GM12801 (cell line): ENCODE results near the gene CLEC1A.

ENCODE experiments used
- TF ChIP-seq, protein P1 (sequence below): IDR thresholded peaks from one replicate; pipeline ENCODE4 v1.5.1; 2011; ENCODE audit warnings: control low read depth; ENCODE audit not compliant: insufficient read length; ENCODE audit errors: extremely low read depth

The CLEC1A gene, protein sequence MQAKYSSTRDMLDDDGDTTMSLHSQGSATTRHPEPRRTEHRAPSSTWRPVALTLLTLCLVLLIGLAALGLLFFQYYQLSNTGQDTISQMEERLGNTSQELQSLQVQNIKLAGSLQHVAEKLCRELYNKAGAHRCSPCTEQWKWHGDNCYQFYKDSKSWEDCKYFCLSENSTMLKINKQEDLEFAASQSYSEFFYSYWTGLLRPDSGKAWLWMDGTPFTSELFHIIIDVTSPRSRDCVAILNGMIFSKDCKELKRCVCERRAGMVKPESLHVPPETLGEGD

DNA sequence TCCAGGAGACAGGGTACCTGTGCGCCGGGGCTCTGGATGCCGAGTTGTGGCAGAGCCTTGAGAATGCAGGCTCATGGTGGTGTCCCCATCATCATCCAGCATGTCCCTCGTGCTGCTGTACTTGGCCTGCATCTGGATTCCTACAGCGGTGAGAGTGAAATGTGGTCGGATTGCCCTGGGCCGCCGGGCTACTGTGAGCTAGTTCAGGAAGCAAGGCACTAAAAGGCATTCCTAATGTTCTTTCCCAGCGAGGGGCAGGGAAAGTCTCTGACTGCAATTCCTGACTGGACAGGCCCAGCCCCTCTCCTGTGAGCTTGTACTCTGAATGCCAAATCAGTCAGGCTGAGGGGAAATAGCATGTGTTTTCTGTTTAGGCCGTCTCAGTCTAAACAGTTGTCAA is at the start of gene CLEC1A:
Gene CLEC1A (minus strand): TSS at position 195 of the 400 bp plus-strand sequence. CDS start 63 bp downstream, at position 132.
- TF ChIP-seq, protein P1, sequence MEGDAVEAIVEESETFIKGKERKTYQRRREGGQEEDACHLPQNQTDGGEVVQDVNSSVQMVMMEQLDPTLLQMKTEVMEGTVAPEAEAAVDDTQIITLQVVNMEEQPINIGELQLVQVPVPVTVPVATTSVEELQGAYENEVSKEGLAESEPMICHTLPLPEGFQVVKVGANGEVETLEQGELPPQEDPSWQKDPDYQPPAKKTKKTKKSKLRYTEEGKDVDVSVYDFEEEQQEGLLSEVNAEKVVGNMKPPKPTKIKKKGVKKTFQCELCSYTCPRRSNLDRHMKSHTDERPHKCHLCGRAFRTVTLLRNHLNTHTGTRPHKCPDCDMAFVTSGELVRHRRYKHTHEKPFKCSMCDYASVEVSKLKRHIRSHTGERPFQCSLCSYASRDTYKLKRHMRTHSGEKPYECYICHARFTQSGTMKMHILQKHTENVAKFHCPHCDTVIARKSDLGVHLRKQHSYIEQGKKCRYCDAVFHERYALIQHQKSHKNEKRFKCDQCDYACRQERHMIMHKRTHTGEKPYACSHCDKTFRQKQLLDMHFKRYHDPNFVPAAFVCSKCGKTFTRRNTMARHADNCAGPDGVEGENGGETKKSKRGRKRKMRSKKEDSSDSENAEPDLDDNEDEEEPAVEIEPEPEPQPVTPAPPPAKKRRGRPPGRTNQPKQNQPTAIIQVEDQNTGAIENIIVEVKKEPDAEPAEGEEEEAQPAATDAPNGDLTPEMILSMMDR: no peak

DNA sequence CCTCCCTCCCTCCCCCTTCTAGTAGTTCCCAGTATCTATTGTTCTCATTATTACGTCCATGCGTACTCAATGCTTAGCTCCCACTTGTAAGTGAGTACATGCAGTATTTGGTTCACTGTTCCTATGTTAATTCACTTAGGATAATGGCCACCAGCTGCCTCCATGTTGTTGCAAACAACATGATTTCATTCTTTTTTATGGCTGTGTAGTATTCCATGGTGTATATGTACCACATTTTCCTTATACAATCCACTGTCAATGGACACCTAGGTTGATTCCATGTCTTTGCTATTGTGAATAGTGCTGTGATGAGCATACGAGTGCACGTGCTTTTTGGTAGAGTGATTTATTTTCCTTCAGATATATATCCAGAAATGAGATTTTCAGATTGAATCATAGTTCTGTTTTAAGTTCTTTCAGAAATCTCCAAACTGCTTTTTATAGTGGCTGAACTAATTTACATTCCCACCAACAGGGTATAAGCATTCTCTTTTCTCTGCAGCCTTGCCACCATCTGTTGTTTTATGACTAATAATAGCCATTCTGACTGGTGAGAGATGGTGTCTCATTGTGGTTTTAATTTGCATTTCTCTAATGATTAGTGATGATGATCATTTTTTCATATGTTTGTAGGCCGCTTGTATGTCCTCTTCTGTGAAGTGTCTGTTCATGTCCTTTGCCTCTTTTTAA is 49.1 kb upstream of the CLEC1A start:
- TF ChIP-seq, protein P1: no peak

DNA sequence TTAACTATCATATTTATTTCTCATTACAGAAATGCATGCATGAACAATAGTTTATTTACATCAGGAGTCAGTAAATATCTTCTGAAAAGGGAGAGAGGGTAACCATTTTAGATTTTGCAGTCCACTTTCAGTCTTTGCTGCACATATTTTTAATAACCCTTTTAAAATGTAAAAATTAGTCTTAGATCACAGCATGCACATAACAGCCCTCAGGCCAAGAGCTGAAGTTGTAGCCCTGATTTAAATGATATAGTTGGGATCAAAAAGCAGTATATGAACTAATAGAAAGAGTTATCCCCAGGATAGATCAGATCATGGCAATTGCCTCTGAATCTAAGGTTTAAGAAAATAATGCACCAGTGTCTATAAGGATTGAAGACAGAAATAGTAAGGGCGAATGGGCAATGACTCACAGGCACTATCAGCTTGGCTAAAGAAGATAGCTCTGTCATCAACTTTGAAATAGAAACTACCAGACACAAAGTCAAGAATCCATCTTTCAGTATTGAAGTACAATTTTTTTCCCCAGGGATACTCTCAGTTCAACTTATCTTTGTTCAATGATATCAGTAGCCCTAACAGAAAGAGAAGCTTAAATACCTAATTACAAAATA is 44.3 kb upstream of the CLEC1A start:
- TF ChIP-seq, protein P1: no peak

DNA sequence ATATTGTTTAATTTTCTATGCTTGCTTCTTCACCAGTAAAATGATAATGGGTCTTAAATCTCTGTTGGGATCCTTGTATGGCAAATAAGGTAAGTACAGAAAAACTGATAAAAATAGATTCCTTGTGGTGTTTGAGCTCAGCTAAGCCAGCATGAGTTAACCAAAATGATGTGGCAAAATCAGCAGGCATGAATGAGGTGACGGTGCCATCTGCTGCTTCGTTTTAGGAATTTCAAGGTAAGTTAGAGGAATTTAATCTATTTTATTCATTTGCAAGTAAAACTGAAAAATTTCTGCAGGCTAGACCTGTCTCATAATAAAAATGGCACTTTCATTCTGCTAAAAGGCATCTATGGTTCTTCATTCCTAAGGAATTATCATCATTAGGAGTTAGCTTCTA is 41.2 kb upstream of the CLEC1A start:
- TF ChIP-seq, protein P1: no peak

DNA sequence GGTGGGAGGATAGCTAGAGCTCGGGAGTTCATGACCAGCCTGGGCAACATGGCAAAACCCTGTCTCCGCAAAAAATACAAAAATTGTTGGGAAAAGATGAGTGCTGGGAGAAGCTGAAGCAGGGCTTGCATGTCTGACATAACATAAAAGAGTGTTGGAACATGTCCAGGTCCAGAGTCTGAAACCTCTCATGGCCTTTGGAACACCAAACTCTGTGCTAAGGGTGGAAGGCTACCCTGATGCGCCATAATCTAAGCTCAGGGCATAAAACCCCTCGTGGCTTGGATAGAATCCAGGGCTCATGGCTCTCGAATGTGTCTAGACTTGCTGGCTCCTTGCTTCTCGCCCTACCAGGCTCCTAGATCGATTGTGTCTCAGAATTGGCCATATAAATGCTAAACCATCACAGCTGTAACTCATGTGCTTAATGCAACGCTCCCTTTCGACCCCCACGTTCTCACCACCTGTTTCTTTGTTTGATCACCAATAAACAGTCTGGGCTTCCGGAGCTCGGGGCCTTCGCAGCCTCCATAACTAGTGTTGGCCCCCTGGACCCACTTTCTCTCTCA is 37.9 kb upstream of the CLEC1A start:
- TF ChIP-seq, protein P1: no peak

DNA sequence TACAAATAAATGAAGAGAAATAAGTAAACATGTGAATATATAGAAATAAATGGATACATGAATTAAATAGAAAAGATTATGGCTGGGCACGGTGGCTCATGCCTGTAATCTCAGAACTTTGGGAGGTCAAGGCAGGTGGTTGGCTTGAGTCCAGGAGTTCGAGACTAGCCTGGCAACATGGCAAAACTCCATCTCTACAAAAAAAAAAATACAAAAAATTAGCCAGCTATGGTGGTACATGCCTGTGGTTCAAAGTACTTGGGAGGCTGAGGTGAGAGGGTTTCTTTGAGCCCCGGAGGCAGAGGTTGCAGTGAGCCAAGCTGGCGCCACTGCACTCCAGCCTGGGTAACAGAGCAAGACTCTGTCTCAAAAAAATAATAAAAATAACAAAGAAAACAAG is 36.3 kb upstream of the CLEC1A start:
- TF ChIP-seq, protein P1: no peak

DNA sequence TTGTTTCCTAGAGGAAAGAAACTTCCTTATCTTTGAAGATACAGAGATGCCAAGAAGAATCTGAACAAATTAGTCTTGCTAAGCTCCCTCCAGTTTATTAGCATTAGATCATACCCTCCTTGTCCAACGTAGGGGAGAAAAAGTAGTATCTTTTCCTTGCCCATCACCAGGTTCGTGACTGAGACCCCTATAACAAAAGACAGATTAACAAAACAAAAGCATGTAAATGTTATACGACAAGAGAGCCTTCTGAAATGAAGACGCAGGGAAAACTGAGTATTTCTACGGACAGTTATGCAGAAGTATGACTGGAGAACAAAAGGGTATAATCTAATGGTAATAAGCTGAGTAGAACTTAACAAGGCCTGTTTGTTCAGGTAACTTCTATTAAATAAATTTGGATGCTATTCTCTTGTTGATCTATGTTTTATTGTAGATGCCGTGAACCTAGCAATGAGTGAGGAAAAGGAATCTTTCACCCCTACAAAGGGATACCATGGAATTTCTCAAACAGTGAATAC is 34.1 kb upstream of the CLEC1A start:
- TF ChIP-seq, protein P1: no peak
